Activated CD4-positive, CD25-positive, alpha-beta regulatory T cell (primary cell): ENCODE data around the gene KRTAP10-4.
"Not testable (repeated sequence)": the region's sequence is repeated elsewhere in the genome, so short reads cannot be mapped to it uniquely, and the experiment has no call there.

Source experiments
- DNase-seq, 4 experiments: peaks; one replicate each; lab custom pipeline; 2025; lab: John Stamatoyannopoulos, UW

The KRTAP10-4 gene

DNA sequence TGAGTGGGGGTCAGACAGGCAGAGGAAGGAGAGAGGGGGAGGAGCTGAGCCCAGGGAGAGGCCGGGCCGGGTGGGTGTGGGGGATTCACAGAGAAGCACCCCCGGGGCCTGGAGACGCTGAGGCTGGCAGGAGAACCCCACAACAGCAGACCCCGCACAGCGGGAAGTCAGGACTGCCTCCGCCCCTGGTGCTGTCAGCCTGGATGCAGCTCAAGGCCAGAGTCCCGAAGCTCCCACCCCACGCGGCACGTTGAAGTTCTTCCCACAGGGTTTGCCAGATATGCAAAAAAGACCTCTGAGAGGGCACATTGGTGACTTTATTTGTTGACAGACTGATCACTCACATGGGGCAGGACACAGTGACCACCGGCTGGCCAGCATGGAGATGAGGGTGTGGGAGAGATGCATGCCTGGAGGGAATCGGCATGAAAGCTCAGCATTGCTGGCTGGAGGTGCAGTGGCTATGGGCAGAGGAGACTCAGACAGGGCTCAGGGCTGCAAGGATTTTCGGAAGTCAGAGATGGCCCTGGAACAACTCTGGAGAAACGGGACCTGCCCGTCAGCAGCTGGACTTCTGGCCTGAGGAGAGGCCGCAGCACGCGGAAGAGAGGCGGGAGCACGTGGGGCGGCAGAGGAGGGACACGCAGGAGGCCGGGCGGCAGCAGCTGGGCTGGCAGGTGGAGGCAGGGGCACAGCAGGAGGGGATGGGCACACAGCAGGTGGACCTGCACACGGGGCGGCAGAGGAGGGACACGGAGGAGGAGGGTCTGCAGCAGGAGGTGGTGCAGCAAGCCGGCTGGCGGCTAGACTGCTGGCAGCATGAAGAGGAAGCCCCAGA lies 15.8 kb upstream of the KRTAP10-4 start:
- no peak for DNase-seq

DNA sequence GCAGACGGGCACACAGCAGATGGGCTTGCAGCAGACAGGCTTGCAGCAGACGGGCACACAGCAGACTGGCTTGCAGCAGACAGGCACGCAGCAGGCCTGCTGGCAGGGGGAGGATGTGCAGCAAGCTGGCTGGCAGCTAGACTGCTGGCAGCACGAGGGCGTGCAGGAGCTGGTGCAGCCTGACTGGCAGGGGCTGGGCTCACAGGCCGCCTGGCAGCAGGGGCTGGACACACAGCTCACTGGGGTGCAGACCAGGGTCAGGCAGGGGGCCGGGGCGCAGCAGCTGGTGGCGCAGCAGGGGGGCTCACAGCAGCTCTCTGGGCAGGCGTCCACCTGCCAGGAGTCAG lies 15.2 kb upstream of the KRTAP10-4 start:
- DNase-seq = not testable (repeated sequence)

DNA sequence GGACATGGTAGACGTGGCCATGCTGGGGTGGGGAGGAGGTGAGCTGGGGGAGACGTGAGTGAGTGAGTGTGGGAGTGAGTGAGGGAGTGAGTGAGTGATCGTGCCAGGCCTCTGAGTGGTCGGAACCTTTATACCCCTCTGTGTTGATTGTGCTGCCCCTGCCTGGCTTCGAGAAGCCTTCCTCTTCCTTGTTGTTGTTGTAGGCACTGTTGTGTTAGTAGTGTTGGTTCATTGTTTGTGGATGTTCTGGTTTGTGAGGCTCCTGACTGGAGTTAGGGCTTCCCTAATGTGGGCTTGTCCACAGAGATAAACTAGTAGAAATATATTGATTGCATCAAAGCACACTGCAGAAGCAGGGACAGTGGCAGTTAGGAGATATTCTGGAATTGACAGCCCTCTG lies 14.8 kb upstream of the KRTAP10-4 start, which contains the start of gene KRTAP10-3:
Gene KRTAP10-3 (minus strand): TSS at position 101 of the 400 bp plus-strand sequence. CDS start 80 bp downstream, at position 21.
- no peak for DNase-seq

DNA sequence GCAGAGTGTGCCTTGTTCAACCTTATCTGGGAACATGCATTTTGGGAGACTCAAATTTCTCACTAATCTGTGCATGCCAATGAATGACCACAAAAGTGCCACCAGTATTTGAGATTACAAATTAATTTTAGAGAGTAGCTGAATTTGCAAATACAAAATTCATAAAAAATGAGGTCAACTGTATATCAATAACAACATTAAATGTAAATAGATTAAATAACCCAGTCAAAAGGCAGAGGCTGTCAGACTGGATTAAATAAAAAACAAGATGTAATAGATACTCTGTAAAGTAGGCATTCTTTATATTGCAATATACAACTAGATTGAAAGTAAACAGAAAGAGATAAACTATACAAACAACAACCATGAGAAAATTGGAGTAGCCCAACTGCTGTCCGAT lies 9.4 kb upstream of the KRTAP10-4 start:
- no peak for DNase-seq

DNA sequence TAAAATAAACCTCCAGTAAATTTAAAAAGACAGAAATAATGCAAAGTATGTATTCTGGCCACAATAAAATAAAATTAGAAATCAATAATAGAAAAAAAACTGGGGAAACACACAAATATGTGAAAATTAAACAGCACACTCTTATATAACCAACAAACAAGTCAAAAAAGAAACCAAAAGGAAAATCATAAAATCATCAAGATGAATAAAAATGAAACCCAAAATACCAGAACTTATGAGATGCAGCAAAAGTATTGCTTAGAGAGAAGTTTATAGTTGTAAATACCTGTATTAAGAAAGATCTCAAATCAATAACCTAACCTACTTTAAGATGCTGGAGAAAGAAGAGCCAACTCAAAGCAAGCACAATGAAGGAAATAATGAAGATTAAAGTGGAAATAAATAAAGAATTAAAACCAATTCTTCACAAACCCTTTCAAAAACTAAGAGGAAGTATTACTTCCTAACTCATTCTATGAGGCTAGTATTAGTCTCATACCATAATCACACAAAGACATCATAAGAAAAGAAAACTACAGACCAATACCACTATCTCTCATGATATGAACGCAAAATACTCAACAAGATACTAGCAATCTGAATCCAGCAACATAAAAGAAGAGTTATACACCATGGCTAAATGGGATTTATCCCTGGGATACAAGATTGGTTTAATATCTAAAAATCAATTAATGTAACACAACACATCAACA lies 8.5 kb upstream of the KRTAP10-4 start:
- DNase-seq = no peak

DNA sequence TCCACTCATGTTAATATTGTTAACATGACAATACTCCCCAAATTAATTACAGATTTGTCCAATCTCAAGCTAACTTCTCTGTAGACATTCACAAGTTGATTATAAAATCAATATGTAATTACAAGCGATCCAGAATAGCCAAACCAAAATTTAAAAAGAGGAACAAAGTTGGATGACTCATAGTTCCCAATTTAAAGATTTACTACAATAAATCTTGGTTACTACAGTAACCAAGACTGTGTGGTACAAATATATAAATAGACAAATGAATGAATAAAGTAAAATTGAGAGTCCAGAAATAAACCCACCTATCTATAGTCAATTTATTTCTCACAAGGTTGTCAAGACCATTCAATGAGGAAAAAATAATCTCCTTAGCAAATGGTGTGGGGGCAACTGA lies 7.1 kb upstream of the KRTAP10-4 start:
- no peak for DNase-seq

DNA sequence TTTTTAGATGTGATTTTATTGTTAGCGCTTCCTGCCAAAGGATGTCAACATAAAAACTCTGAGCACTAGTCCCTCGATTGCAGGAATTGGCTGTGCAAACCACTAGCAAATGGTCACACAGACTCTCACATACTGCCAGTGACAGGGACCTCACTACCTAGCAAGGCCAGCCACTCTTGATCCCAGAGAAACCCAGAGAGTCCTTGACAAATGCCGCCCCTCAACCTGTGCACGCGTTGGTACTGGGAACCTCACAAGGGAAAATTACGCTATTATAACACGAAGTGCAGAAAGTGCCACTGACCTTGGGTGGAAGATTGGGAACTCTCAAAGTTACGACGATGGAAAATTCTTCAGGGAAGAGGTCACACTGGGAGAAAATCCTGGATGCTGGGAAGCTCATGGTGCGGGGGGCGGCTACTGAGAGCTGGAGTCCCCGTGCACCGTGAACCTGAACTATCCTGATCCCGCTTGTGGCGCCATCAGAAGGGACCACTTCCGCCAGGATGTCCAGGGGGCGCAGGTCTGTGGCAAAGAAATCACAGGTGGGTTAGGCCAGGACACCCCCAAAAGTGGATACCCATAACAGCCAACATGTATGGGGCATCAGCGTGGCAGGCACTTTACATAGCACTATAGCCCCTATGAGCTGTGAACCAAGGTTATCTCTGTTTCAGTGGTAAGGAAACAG lies 5.9 kb upstream of the KRTAP10-4 start:
- no peak for DNase-seq

- DNase-seq = no peak
These were observed 5.3 kb upstream of the KRTAP10-4 start for GRCh38 chr21:44568261-44568660.

GRCh38 chr21:44568667-44569556 lies 4.6 kb upstream of the KRTAP10-4 start:
- DNase-seq = no peak

- no peak for DNase-seq
These were observed 3.5 kb upstream of the KRTAP10-4 start for GRCh38 chr21:44569861-44570517.

DNA sequence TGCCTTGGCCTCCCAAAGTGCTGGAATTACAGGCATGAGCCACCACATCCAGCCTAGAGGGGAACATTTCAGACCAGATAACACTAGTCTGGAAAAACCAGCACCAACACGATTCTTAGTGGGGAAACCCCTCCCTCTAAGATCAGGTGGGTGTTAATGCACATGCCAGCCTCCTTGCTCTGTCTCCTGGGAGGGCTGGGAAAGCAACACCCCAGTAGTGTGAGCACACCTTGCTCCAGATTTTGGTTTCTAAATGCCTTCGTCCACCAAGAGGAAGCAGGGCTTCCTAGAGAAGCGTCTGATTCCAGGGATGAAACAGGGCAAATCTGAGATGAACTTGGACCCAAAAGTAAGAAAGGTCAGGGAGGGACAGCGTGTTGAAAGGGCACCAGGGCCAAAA lies 2.2 kb upstream of the KRTAP10-4 start:
- no peak for DNase-seq

DNA sequence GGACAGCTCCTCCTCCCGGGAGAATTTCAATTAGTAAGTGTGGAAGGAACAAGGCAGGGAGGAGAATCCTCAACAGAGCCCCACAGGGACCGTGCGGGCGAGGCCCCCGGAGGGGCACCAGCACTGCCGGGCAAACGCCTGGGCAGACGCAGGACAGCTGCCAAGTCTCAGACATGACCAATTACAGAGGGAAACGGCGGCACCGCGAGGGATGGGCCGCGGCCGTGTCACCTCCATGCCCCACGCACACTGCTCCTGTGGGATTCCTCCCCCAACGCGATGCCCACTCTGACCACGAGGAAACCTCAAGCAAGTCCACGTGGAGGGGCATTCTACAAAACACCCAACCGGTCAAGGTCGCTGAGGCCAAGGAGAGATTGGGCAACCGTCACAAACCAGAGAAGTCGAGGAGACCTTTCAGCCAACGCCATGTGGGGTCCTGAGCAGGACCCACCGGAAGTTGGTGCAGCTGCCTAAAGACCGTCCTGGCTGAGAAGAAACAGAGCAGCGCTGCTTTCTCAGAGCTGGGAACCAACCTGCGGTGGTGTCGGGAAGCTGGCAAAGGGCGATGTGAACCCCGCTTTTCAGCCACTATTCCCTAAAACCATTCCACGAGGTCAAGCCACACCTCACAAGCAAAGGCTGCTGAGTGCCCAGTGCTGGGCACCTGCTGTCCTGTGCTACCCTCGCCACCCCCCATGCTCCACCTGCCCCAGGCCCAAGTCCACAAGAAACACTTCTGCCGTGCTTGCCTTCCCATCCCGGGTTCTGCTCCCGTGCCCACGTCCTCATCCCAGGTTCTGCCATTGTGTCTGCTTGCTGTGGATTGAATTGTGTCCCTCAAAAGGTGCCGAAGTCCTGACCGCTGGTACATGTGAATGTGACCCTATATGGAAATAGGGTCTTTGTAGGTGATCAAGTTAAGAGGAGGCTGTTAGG lies 1.4 kb upstream of the KRTAP10-4 start:
- no peak for DNase-seq

DNA sequence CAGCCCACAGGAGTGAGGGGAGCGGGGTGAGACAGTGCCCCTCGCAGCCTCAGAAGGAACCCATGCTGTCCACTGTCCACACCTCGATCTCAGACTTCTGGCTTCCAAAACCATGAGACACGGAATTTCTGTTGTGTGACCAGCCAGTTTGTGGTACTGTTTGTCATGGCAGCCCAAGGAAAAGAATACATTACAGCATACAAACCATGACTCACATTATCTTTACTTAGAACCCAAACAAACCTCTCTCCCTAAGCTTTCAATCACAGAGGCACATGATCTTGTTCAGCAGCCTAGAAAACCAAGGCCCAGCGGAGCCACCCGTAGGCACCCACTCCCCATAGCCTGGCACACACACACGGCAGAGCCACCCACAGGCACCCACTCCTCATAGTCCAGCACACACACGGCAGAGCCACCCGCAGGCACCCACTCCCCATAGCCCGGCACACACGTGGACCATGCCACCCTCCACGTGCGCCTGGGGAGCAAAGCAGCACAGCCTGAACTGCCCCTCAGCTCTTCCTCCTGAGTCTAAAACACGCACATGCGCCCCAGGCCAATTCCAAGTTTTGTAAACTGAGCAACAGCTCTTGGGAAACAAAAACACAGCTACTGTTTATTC lies 458 bp upstream of the KRTAP10-4 start:
- no peak for DNase-seq

GRCh38 chr21:44574457-44575306 lies 1.2 kb downstream of the KRTAP10-4 start:
- DNase-seq = no peak

DNA sequence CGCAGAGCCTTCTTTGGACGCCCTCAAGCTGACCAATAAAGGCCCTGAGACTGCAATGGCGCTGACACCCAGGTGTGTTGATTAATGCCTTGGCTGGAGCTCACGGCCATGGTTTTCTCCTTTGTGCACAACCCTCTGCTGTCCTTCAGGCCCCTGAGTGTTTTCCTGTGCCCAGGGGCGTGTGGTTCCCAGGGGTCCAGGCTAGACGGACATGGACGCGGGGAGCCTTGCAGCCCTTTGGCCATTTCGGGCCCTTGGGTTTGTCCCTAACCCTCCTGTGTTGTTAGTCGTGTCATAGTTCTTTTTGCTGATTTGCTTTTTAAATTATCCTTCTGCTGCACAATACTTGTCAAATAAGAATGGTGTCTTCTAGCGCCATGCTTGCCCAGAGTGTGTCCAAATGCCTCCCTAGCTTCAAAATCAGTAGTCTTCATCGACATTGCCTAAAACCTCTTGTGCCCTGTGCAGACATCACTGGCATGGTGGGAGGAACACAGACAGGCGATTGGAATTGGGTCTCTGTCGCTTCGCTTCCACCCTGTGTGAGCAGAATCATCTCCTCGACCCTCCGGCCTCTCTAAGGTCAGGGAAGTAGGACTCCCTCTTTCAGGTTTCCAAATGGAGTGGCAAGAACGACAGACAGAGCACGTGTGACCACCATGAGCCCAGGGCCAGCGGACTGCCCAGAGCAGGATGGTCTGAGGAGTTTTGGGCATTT lies 1.9 kb downstream of the KRTAP10-4 start:
- DNase-seq = no peak

- no peak for DNase-seq
These were observed 2.5 kb downstream of the KRTAP10-4 start for GRCh38 chr21:44576025-44576420.

DNA sequence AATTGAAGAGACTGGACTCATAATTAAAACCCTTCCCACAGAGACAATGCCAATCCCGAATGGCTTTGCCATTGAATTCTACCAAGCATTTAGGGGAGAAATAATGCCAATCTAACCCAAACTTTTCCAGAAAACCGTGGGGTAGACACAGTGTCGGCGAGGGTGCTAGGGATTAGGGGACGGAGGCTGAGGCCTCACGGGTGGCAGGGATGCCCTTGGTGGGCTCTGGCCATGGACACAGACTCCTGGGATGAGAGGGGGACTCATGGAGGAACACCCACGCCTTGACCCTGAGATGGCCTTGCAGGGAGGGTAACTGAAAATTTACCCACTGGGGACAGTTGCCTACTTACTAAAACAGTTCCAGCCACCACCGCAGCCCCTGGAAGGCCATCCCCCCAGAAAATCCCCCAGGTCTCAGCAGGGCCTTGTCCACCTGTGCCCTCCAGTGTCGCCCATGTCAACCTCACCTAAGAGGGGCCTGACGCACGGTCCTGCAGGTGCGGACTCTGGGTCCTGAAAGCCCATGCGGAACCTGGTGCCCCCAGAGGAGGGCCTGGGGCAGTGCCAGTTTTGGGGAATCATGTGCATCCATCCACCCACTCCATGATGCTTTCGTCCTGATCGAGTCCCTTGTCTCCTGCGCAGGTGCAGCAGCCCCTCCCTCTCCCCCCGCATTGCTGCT lies 5.0 kb downstream of the KRTAP10-4 start:
- DNase-seq = no peak
